Uterus (tissue), 4 donors: ENCODE data around the gene AAMP. TPM values are rescaled to one million over a fixed set of nuclear protein-coding genes. Genes with fewer than 3 reads are reported as not detected.

Source experiments
- DNase-seq, 2 donors: peaks; one replicate each; pipeline ENCODE4 v3.0.0-alpha.2; 2019 to 2020
- H3K27ac ChIP-seq, 2 donors: fragments of 200-600 bp; sonication (generic); 1 replicate in 1 of 2; 2 replicates in 1 of 2; pipeline ENCODE4 v1.5.1; 2016 to 2018
- H3K27me3 ChIP-seq, 2 donors: fragments of 200-600 bp; sonication (generic); one replicate each; pipeline ENCODE4 v1.5.1; 2018 to 2019; ENCODE audit warnings: control low read depth in 1 of 2
- H3K36me3 ChIP-seq, 2 donors: fragments of 200-600 bp; sonication (generic); one replicate each; pipeline ENCODE4 v1.5.1; 2019; ENCODE audit warnings: control low read depth in 1 of 2
- H3K4me1 ChIP-seq, 2 donors: fragments of 200-600 bp; sonication (generic); one replicate each; pipeline ENCODE4 v1.5.1; 2018 to 2019; ENCODE audit warnings: control low read depth in 1 of 2
- H3K4me3 ChIP-seq, 2 donors: fragments of 200-600 bp; sonication (generic); 1 replicate in 1 of 2; 2 replicates in 1 of 2; pipeline ENCODE4 v1.5.1; 2018 to 2019; ENCODE audit warnings: mild to moderate bottlenecking in 1 of 2
- H3K9me3 ChIP-seq, 2 donors: fragments of 200-600 bp; sonication (generic); one replicate each; pipeline ENCODE4 v1.5.1; 2019; ENCODE audit warnings: control low read depth in 1 of 2
- CTCF ChIP-seq, 4 experiments: fragments of 200-600 bp in 2 of 4; fragments of 450-650 bp in 2 of 4; sonication (generic) in 2 of 4; IDR thresholded peaks; one replicate each; pipeline ENCODE4 v1.5.1; 2016 to 2019; ENCODE audit warnings: antibody characterized with exemption in 4 of 4, mild to moderate bottlenecking in 2 of 4, moderate library complexity in 1 of 4
- POLR2A ChIP-seq, 2 donors: fragments of 450-650 bp; IDR thresholded peaks; one replicate each; pipeline ENCODE4 v1.6.1; 2016; ENCODE audit warnings: antibody characterized with exemption in 2 of 2, mild to moderate bottlenecking in 1 of 2, moderate library complexity in 1 of 2
- intact Hi-C: fragments of 100-400 bp; cut with DNase I; formaldehyde crosslinking; loops from one replicate; pipeline ENCODE4 v1.15.1; 2023; ENCODE audit warnings: low total_unique reads
- total RNA-seq, 4 donors: library from RNA; depleted of rRNA in 3 of 4; stranded (reverse); fragments of >200 nt in 3 of 4; gene quantifications; one replicate each; pipeline versions ENCODE4 v1.1.0 to v1.2.4, GENCODE V29; 2014 to 2023
- donor health status: DM: yes; HTN: yes; CAD: no.

Gene AAMP
- total RNA-seq, 4 donors from 2014 or later: 79.6 to 160 (median 134) TPM

DNA sequence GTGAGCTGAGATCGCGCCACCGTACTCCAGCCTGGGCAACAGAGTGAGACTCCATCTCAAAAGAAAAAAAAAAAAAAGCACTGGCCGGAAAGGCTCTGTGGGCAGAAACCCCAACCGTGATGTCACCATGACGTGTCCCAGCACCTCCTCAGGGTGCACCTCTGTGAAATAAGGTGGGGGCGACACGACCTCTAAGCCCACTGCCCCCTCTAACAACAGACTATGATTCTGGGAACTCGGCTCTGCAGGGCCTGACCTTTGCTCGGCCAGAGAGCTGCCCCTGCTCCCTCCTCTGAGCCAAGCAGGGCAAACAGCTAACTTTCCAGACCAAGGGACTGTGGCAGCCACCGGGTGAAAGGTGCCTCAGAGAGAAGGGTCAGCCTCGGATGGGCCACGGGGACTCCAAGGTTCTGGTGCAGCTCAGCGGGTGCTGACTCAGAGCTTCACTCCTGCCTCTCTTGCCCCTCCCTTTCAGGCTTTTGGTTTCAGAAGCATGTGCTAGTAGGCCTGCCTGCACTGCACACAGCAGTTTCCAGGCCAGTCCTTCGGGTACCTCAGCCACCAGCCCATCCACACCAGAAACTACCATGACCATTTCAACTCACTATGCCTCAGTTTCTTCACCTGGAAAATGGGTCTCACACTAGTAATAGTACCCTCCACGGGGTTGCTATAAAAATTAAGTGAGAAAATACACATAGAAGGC, 14.3 kb upstream of the AAMP start:
- Histone ChIP-seq H3K36me3 (no peaks in the 10 kb centered on the region), H3K4me1 (peaks cover 20 to 43% of the 10 kb centered on the region in 2 donors), H3K9me3 (no peaks in the 10 kb centered on the region), H3K27ac (peak overlapping the region; percentile 98 to 100), H3K4me3 (no peak overlapping the region), H3K27me3 (no peaks in the 10 kb centered on the region)
- intact Hi-C loops: no loop called here
- TF ChIP-seq POLR2A (IDR thresholded peaks at IDR 0.05) (no peak), CTCF (IDR thresholded peaks at IDR 0.05) (no peak)
- peak in 1 of 2 donors; percentile 48 for DNase-seq

- H3K27ac ChIP-seq: peak overlapping the region; percentile 98 to 100
- H3K27me3 ChIP-seq: no peaks in the 10 kb centered on the region
- intact Hi-C loops: no loop called here
- TF ChIP-seq CTCF (IDR thresholded peaks at IDR 0.05) (no peak), POLR2A (IDR thresholded peaks at IDR 0.05) (no peak)
- no peak for DNase-seq
- H3K9me3 ChIP-seq: no peaks in the 10 kb centered on the region
- H3K4me3 ChIP-seq: no peak overlapping the region
- H3K4me1 ChIP-seq: peaks cover 20 to 36% of the 10 kb centered on the region in 2 donors
- H3K36me3 ChIP-seq: no peaks in the 10 kb centered on the region
Measured at GRCh38 chr2:218282173-218282991, 12.4 kb upstream of the AAMP start.

DNA sequence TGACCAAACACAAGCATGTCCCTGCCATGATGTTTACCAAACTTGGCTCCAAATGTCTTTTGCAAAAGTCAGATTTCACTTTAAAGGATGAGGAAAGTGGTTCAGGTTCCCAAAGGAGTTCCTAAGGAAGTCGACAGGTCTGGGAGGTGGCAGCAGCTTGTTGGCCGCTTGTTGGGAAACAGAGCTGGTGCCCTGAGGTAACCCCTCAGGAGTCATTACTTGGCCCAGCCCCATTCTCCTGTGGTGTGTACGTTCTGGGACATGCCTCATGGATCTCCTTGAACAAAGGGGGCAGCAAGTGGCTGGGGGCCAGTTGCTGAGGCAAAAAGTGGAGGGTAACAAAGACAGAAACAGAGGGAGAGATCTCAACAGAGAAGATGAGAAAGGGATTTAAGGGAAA, 11.5 kb upstream of the AAMP start:
- no peaks in the 10 kb centered on the region for H3K36me3 ChIP-seq
- peak overlapping the region; percentile 98 to 100 for H3K27ac ChIP-seq
- peaks cover 20 to 34% of the 10 kb centered on the region in 2 donors for H3K4me1 ChIP-seq
- no peak for DNase-seq
- H3K27me3 ChIP-seq: no peaks in the 10 kb centered on the region
- no peak overlapping the region for H3K4me3 ChIP-seq
- intact Hi-C loops: no loop called here
- no peaks in the 10 kb centered on the region for H3K9me3 ChIP-seq
- no peak for TF ChIP-seq CTCF (IDR thresholded peaks at IDR 0.05)
- TF ChIP-seq POLR2A (IDR thresholded peaks at IDR 0.05): no peak

DNA sequence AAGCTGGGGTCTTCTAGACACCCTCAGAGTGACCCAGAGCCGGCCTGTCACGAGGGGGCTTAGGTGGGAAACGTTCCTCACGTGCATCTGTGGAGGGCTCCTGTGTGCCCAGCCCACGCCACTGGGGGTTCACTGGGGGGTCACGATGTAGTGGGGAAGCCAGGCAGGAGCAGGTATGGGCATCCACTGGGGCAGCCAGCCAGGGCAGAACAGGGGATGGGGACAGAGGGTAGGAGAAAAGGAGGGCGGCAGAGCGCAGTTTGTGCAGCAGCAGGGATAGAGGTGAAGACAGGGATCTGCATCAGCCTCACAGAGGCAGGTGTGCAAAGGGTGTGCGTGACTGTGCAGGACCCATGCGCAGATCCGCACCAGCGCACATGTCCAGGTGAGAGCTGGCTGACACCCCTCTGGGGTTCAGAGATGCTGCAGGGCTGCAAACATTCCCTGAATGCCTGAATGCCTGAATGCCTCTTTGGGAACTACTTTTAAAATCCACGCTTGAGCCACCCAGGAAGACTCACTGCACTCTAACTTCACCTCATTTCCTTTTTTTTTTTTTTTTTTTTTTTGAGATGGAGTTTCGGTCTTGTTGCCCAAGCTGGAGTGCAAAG, 10.4 kb upstream of the AAMP start:
- TF ChIP-seq CTCF (IDR thresholded peaks at IDR 0.05) (no peak), POLR2A (IDR thresholded peaks at IDR 0.05) (no peak)
- Histone ChIP-seq H3K36me3 (no peaks in the 10 kb centered on the region), H3K4me1 (peaks cover 14 to 24% of the 10 kb centered on the region in 2 donors), H3K27ac (no peak overlapping the region), H3K9me3 (no peaks in the 10 kb centered on the region), H3K4me3 (no peak overlapping the region), H3K27me3 (no peaks in the 10 kb centered on the region)
- intact Hi-C loops: no loop called here
- DNase-seq: no peak
